ENCODE results near the gene SOD1.
A peak's percentile ranks its signal among the peaks of the same experiment; 100 is the strongest.

Gene SOD1

DNA sequence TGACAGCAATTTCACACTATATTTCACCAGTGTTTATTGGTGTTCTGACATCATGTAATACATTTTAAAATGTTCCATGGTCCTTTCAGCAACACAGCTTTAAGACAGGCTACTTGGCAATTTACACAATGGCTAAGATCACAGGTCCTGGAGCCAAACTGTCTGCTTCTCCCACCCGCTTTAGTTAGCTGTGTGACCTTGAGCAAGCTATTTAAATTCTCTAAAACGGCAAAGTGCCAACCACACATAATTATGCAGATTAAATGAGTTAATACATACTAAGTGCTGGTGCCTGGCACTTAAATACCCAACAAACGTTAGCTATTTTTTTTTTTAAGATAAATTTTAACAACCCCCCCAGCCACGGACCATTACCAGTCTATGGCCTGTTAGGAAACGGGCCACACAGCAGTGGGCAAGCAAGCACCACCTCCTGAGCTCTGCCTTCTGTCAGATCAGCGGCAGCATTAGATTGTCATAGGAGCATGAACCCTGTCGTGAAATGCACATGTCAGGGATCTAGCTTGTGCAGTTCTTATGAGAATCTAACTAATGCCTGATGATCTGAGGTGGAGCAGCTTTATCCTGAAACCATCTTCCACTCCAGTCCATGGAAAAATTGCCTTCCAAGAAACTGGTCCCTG lies 26.9 kb downstream of the SOD1 start:
- no peak for DNase-seq

DNA sequence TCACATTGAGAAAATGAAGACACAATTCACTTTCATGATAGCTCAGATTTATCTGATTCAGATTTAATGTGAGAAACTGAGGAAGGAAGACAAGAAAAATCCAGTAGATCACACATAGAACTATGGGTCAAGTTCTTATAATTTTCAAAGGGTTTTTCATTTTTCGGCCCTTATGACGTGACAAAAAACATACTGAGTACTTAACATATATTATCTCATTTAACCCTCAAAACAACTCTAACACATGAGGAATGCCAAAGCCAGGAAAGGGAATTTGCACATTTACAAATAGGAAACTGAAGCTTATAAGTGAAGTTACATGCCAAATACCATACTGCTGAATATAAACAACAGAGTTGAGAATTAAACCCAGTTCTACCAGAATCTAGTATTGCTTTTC lies 27.6 kb downstream of the SOD1 start:
- DNase-seq = no peak

DNA sequence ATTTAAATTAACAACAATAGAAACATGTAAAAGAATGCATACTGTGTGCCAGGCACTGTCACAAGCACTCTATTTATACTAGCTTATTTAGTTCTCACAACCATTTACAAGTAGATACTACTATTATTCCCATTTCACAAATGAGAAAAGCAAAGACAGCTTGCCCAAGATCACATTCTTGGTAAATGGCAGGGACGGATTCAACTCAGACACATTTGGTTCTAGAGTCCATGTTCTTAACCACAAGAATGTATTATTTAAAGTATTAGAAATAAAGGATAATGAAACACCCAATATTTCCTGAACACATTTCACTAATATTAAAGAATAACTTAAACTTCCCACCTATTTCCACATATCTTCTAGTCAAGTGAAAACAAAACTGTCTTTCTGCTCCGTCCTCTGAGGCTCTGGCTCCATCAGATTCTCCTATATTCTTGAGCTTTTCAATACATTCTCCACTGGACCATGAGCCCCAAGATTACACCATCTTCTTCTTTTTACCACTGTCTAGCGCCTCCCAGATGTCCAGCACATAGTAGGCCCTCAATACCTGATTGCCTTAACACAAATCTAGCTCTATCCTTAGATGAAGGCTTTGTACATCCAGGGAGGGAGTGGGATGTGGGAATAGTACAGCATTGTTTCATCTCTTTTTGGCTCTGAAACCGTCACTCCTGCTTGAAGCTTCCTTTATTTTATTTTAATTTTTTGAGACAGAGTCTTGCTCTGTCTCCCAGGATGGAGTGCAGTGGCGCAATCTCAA lies 29.3 kb downstream of the SOD1 start:
- no peak for DNase-seq

DNA sequence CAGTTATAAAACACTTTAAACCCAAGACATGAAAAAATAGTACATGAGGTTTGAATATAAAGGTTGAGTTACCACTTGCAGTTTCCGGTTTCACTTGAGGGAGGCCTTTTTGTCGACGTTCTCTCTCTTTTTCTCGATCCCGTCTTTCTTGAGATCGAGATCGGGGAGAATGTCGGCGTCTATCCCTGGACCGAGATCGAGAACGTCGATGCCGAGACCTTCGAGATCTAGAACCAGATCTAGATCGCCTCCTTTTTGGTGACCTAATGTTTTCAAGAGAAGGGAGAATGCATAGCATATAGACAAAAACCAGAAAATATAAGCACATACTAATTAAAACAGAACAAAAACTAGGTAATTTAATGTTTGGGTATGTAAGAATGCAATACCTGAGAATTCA lies 33.7 kb downstream of the SOD1 start:
- DNase-seq = no peak

DNA sequence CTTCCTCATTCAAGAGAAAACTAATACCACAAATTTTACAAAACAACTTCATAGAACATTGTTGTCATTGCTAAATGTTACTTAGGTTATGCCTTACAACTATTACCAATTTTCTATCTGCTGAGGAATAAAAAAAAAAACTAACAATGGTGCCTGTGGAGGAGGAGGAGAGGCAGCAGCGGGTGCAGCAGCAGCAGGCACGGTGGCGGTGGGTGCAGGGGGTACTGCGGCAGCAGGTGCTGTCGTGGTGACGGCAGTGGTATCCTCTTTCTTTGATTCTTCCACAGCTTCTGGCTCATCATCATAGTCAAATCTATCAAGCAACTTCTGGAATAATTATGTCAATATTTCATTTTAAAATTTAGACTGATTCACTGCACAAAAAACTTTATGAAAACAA lies 36.9 kb downstream of the SOD1 start:
- no peak for DNase-seq

DNA sequence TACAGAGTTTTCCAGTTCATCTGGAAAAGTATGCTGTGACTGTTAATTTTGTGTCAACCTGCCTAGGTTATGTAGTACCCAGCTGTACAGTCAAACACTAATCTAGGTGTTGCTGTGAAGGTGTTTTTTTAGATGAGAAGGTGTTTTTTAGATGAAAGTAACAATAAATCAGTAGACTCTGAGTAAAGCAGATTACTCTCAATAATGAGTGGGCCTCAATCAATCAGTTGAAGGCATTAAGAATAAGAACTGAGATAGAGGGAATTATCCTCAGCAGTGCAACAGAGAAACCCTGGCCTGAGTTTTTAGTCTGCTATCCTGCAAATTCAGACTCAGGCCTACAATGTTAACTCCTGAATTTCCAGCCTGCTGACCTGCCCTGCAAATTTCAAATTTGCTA lies 39.0 kb downstream of the SOD1 start:
- no peak for DNase-seq

DNA sequence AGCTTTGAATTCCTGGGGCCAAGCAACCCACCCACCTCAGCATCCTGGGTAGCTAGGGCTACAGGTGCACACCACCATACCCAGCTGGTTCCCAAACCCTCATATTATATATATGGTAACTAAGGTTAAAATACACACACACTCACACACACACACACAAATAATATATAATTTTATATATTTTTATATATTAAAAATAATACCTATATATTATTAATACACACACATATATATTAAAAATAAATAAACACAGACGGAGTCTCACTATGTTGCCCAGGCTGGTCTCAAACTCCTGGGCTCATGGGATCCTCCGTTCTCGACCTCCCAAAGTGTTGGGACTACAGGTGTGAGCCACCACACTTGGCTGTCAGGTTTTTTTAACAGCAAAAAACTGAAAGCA lies 40.5 kb downstream of the SOD1 start:
- DNase-seq = no peak

DNA sequence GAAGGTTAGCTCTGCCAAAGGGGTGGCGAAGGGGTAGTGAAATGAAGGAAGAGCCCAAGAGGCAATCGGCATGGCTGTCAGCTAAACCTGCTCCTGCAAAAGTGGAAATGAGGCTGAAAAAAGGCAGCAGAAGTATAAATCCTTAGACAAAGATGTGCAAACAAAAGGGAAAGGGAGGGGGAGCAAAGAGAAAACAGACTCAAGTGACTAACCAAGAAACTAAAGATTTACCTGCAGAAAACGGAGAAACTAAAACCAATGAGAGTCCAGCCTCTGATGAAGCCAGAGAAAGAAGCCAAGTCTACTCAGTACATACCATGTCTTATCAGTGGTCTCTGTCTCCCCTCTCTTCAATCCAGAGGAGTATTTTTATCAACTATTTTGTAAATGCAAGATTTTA lies 47.1 kb downstream of the SOD1 start:
- no peak for DNase-seq

DNA sequence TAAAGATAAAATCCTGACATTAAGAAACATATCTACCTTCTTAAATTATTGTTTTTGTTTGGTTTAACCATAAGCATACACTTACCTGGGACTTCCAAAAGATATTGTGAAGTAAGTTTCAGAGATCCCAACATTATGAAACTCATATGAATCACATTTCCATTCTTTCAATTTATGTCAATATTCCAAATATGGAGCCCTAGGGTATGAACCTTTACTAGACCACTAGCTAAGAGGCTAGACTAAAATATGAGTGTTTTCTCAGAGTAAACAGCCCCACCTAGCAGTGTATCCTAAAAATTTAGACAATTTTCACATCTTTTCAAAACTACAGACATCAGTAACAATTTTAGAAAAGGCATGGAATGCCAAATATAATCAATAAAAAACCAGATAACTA lies 48.0 kb downstream of the SOD1 start:
- no peak for DNase-seq

DNA sequence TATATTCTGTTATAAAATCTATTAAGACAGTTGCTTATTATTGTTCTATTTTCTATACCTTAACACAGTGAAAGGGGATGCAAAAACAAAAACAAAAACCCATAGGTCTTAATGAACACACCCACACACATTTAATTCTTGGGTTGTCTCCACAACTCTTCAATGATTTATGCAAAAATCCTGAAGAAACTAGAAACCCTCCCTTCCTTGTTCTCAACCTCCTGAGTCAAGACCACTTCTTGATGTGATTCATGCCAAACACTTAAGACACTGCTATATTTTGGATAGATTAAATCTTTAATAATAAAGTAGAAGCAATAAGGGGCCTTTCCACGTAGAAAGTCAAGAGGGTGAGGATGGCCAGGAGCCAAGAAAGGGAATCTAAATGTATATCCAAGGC lies 49.0 kb downstream of the SOD1 start:
- no peak for DNase-seq

DNA sequence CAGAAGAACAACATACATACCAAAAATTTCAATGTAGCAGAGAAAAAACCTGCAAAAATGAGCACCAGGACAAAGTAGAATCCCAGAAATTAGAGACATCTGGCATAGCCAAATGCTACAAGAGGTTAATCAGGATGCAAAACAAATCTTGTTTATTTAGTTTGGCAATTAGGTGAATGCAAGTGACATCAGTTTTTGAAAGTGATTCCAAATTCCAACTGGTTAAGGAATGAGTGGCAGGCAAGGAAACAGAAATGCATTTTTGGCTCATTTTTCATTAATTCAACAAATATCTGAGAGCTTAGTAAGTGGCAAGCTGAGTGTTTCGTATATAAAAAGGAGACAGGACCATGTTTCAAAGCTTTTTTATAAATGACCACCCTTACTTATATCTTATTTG lies 51.1 kb downstream of the SOD1 start:
- peak in 1 of 2 donors; percentile 5 for DNase-seq

DNA sequence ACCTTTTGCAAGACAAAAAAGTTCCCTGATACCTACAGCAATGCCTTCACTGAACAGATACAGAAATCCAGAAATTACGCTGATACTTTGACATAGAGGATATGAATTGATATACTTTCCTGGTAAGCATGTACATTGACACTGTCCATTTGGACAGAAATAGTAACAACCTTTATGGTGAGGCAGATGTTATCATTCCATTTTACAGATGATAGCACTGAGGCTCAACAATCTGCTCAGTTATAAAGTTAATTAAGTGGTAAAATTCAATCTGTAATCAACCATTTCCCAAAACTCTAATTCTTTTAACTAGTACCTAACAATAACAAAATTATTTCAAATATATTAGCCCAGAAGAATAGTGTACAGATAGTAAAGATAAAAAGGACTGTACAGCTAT lies 51.8 kb downstream of the SOD1 start:
- no peak for DNase-seq

DNA sequence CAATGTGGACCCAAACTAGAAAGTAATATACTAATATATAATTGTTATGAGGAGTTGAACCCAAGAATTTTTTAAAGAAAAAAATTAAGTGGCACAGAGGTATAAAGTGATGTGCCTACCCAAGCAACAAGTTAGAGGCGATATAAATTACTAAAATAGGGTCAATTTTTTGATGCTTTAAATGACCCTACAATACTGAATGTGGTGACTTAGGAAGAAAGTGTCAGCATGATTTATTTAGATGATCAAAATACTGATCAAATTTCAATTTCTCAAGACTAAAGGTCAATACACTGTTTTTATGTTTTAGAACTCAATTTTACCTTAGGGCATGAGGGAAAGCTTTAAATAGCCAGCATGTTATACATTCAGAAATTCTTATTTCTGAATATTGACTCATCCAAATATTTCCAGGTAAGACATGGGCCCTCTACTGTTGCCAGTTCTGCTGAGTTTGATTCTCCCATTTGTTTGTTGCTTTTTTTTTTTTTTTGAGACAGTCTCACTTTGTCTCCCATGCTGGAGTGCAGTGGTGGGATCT lies 52.3 kb downstream of the SOD1 start:
- DNase-seq = no peak

DNA sequence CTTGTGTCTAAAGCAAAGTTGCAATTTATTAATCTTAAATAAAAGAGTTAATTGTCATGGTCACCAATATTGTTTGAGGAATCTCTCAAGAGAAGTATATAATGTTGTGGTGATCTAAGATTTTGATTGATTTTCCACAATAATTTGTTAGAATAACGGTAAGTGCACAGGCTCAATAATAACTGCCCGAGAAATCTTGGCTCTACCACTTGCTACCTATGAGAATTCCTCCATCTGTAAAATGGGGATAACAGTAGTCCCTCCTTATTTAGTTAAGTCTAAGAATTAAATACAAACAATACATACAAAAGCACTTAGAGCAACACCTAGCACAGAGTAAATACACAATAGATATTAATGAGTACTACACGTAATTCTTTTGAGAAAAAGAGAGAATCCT lies 53.6 kb downstream of the SOD1 start:
- DNase-seq = no peak

DNA sequence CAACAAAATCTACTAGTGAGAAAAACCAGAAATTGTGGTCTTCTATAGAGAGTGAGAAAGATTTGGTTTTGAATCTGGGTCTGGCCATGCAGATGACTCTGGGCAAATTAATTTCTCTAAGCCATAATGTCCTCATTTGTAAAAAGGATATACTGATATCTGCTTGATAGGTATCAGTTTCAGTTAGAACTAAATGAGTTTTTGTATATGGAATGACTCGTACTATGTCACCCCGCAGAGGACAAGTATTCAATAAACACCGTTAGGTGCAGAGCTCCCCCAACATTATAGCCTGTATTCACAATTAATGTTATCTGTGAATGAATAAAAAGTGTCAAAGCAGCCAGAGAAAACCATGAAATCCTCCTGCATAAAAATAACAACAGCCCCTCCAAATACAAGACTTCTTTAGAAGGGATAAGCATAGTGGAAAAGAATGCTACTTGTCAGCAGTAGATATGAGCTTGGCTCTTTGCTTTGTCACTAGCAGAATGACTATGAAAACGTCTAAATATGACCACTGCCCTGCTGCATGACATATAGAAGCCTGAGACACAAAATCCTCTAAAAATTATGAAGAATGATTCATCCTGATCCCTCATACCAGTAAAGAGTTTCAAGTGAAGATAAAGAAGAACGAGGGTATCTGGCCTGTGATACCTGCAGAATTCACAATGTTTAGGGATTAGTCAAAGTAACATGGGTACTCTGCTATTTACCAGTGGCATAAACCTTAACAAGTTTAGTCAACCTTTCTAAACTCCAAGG lies 54.7 kb downstream of the SOD1 start:
- DNase-seq = no peak

DNA sequence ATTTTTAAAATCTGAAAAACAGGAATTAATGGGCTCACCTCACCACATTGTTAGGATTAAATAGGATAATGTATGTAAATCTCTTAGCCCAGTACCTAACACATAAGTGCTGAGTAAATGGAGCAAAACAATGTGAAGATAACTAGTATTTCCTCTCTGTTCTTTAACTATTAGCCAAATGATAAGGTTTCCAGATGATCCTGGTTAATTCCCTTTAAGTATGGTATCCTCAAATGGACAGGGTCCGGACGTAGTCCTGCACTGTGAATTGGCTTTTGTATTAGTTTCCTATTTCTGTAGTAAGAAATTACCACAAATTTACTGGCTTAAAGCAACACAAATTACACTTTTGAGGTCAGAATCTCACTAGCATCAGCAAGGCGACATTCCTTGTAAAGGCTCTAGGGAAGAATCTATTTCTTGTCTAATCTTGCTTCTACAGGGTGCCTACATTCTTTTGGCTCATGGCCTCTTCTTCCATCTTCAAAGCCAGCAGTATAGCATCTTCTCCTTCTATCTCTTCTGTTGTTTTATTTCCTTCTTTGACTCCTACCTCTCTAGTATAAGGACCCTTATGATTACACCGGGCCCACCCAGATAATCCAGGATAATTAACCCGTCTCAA lies 55.4 kb downstream of the SOD1 start:
- no peak for DNase-seq

DNA sequence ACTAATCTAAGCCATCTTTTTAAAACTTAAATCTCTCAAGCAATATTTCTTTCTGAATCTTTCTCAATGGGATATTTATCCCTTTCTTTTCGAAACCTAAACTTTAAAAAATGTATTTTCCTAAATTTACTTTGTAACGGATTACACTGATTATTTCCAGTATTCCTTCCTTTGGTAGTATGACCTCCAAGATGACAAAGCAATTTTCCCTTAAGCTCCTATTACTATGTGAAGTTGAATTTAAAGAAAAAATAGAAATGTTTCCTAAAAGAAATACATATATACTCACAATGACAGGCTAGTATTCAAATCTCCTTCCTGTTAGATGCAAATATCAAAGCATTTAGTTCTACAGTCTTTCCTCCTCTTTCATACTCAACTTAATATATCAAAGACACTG lies 56.6 kb downstream of the SOD1 start:
- no peak for DNase-seq

All from hippocampal formation (tissue), 2 donors.